Measurements from ENCODE around the gene AHCY. TPM values are rescaled to one million over a fixed set of nuclear protein-coding genes. Genes with fewer than 3 reads are reported as not detected.

Gene AHCY
- total RNA-seq, 1 experiment from 2014 or later, result 350 TPM

Other genes with a start within 250 kb of the AHCY start
- gene EIF2S2, start 191.1 kb downstream of the AHCY start, total RNA-seq (2021; ENCODE audit: unreplicated experiment), result 121 TPM
- not detected for gene ASIP, start 61.9 kb downstream of the AHCY start, total RNA-seq (2021; ENCODE audit: unreplicated experiment)
- gene ITCH, start 59.9 kb upstream of the AHCY start, total RNA-seq (2021; ENCODE audit: unreplicated experiment), result 78.8 TPM
- gene DYNLRB1, start 213.1 kb upstream of the AHCY start, total RNA-seq (2021; ENCODE audit: unreplicated experiment), result 106 TPM

All from HCT116 (cell line).